Hematopoietic multipotent progenitor cell (in vitro differentiated cells): ENCODE measurements around the gene CCL19. TPM values are rescaled to one million over a fixed set of nuclear protein-coding genes. Genes with fewer than 3 reads are reported as not detected.

Experiments
- DNase-seq, 3 donors: peaks; one replicate each; pipeline ENCODE4 v3.0.0-alpha.2; 2011 to 2015; ENCODE audit warnings: low read depth in 2 of 3, low spot score in 2 of 3
- small RNA-seq: library from RNA; depleted of rRNA; stranded (forward); fragments of <200 nt; gene quantifications from one replicate; pipeline ENCODE3, GENCODE V24; 2012
- total RNA-seq: library from RNA; depleted of rRNA; stranded (reverse); fragments of >200 nt; gene quantifications from one replicate; pipeline ENCODE4 v1.2.3, GENCODE V29; 2012

Gene CCL19
- total RNA-seq, 1 donor = not detected

DNA sequence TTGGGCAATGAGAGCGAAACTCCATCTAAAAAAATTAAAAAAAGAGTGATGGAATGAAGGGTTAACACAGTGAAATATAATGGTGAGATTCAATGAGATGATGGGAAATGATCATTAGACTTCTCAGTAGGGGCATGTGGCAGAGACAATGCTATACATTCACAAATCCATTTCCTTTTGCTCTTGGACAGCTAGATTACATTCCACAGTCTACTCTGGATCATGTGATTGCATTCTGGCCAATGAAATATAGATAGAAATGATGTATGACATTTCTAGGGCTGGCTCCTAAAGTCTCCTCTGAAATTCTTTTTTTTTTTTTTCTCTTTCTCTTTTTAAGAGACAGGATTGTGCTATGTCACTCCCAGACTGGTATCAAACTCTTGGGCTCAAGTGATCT is 48.4 kb downstream of the CCL19 start:
- no peak for DNase-seq

Small RNAs within 50 kb of the gene (small RNA-seq; reads per million reads assigned to genes)
- gene CCL27 = not detected

Other genes starting within 250 kb of the CCL19 start
- gene FAM219A, start 232.7 kb downstream of the CCL19 start, total RNA-seq = 3.2 TPM
- not detected for gene DNAI1, start 232.5 kb downstream of the CCL19 start, total RNA-seq
- not detected for gene ENHO, start 168.3 kb downstream of the CCL19 start, total RNA-seq
- gene CNTFR, start 101.6 kb downstream of the CCL19 start, total RNA-seq = not detected
- gene RPP25L, start 79.2 kb downstream of the CCL19 start, total RNA-seq = 61.7 TPM
- gene DCTN3, start 70.8 kb downstream of the CCL19 start, total RNA-seq = 74.1 TPM
- gene ARID3C, start 62.2 kb downstream of the CCL19 start, total RNA-seq = not detected
- gene SIGMAR1, start 53.5 kb downstream of the CCL19 start, total RNA-seq = 61.4 TPM
- 108 TPM for gene GALT, start 44.6 kb downstream of the CCL19 start, total RNA-seq
- 11.8 TPM for gene IL11RA, start 39.1 kb downstream of the CCL19 start, total RNA-seq
- gene CCL27, start 28.6 kb downstream of the CCL19 start, total RNA-seq = not detected
- not detected for gene CCL21, start 18.9 kb upstream of the CCL19 start, total RNA-seq